ENCODE data around the gene PLXDC2.

Gene PLXDC2

GRCh38 chr10:19919671-19920070, 103.4 kb downstream of the PLXDC2 start:
- no peak for DNase-seq
- TF ChIP-seq GATA1 (IDR thresholded peaks at IDR 0.05; ENCODE audit: low read depth, low read length), result no peak
- no peak for TF ChIP-seq POLR2A (IDR thresholded peaks at IDR 0.05; ENCODE audit: low read length)

- TF ChIP-seq GATA1 (IDR thresholded peaks at IDR 0.05; ENCODE audit: low read depth, low read length) (no peak), POLR2A (IDR thresholded peaks at IDR 0.05; ENCODE audit: low read length) (no peak)
- DNase-seq, result no peak
These were observed 104.0 kb downstream of the PLXDC2 start for GRCh38 chr10:19920075-19920726.

- DNase-seq, result no peak
- TF ChIP-seq POLR2A (IDR thresholded peaks at IDR 0.05; ENCODE audit: low read length) (no peak), GATA1 (IDR thresholded peaks at IDR 0.05; ENCODE audit: low read depth, low read length) (no peak)
These were observed 105.3 kb downstream of the PLXDC2 start for GRCh38 chr10:19921300-19922140.

DNA sequence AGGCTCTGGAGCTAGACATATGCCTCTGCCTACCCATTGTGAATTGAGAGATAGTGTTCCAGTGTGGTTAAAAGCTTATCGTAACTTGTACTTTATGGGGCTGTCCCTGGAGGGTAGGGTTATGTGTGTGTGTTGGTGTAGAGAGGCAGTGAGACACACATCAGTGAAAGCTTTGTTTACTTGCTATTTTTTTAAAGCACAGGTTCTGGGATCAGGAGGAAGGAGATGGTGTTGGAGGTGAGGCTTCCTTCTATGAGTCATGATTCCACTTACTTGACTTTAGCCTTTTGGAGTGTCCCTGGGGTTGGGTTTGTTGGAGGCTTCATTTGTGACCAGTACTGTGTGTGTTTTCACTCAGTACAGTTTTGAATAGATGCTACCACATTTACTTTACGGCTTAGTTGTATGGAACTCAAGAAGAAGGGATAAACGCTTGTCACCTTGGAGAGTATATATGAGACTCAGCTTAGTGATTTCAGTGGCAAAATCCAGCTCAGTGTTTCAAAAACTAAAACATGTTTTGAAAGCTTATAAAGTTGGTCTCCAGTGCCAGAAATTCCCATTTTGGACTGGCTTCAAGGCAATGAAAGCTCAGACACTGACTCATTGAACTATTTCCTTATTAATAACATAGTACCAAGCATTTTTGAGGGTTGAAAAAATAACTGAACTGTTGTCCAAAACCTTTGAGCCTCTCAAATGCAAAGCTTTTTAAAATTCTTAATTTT, 106.2 kb downstream of the PLXDC2 start:
- no peak for TF ChIP-seq GATA1 (IDR thresholded peaks at IDR 0.05; ENCODE audit: low read depth, low read length)
- no peak for TF ChIP-seq POLR2A (IDR thresholded peaks at IDR 0.05; ENCODE audit: low read length)
- no peak for DNase-seq

DNA sequence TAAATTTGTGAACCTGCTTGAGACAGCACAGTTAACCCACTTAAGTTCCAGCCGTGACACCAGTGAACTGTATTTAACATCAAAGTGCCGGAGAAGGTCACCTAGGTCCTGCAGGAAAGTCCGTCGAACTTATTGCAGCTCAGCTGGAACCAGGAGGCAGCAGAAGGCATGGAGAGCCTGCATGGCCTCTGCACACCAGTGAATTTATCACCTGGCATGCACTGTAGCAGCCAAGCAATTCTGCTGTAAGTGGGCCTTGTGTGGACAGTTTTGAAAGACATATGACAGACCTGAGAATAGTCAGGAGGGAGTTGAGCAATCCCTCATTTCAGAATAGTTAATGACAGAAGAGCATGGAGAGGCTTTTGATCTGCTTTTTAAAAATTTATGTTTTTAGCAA, 108.8 kb downstream of the PLXDC2 start:
- no peak for TF ChIP-seq GATA1 (IDR thresholded peaks at IDR 0.05; ENCODE audit: low read depth, low read length)
- TF ChIP-seq POLR2A (IDR thresholded peaks at IDR 0.05; ENCODE audit: low read length), result no peak
- DNase-seq, result no peak

DNA sequence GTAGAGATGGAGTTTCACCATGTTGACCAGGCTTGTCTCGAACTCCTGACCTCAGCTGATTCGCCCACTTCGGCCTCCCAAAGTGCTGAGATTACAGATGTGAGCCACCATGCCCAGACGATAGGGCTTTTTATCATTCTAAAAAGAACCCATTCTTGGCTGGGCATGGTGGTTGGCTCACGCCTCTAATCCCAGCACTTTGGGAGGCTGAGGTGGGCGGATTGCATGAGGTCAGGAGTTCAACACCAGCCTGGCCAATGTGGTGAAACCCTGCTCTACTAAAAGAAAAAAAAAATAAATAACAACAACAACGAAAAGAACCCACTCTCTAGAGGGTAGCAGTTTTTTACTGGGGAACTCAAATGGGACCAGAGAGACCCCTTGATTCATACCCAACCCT, 112.7 kb downstream of the PLXDC2 start:
- TF ChIP-seq GATA1 (IDR thresholded peaks at IDR 0.05; ENCODE audit: low read depth, low read length), result no peak
- no peak for TF ChIP-seq POLR2A (IDR thresholded peaks at IDR 0.05; ENCODE audit: low read length)
- DNase-seq, result no peak

- no peak for DNase-seq
- TF ChIP-seq POLR2A (IDR thresholded peaks at IDR 0.05; ENCODE audit: low read length), result no peak
- TF ChIP-seq GATA1 (IDR thresholded peaks at IDR 0.05; ENCODE audit: low read depth, low read length), result no peak
These were observed 113.4 kb downstream of the PLXDC2 start for GRCh38 chr10:19929506-19930140.

GRCh38 chr10:19930936-19931893, 115.0 kb downstream of the PLXDC2 start:
- TF ChIP-seq GATA1 (IDR thresholded peaks at IDR 0.05; ENCODE audit: low read depth, low read length) (no peak), POLR2A (IDR thresholded peaks at IDR 0.05; ENCODE audit: low read length) (no peak)
- no peak for DNase-seq

DNA sequence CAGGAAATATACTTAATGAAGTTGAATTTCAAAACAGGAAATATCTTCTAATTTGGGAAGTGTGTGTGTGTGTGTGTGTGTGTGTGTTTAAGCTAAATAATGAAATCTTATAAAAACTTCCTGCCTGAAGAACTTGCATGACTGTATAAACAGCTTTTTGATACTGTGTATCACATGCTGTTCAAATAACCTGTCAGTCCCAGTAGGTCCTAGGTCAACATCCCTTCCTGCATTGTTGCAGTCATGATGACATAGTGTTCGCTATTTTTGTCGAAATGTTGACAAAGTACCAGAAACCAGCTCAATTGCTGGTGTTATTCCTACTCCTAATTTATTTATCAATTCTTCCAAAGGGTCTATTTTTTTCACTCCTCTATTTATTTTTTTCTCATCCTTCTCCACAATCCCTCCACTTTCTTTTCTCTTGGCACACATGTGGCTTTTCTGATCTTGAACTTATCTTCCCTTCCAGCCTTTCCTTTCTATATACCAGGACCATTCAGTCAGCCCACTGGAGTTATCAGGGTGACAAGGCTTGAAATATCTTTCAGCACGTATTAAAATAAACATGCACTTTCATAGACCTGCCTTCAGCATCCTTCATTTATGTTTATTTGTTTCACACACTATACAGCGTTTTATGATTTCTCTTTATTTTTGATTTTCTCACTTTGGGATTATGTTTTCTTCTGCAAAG, 115.8 kb downstream of the PLXDC2 start:
- no peak for TF ChIP-seq GATA1 (IDR thresholded peaks at IDR 0.05; ENCODE audit: low read depth, low read length)
- TF ChIP-seq POLR2A (IDR thresholded peaks at IDR 0.05; ENCODE audit: low read length), result no peak
- DNase-seq, result no peak

DNA sequence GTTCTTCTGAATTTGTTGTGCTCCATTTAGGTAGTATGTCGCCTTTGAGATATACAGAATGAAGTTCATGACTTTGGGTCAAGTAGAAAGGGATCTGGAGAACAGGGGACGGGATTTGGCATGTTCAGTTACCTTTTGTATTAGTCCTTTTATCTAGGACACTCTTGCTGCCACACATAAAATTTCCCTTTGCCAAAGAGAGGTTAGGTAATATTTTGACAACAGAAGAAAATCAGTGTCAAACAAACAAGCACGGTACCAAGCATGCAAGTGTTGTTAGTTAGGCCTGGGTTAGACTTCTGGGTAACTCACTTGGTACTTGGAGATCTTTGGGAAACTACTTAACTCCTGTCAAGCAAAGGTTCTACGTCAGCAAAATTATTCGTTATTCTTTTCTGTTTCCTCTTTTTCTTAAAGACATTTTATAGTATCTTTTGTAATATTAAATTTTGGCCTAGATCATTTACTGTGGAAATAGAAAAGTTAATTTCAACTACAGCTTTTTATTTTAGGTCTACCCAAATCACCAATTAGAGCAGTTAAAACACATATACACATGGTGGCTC, 116.7 kb downstream of the PLXDC2 start:
- TF ChIP-seq POLR2A (IDR thresholded peaks at IDR 0.05; ENCODE audit: low read length) (no peak), GATA1 (IDR thresholded peaks at IDR 0.05; ENCODE audit: low read depth, low read length) (no peak)
- no peak for DNase-seq

- no peak for DNase-seq
- TF ChIP-seq GATA1 (IDR thresholded peaks at IDR 0.05; ENCODE audit: low read depth, low read length), result no peak
- no peak for TF ChIP-seq POLR2A (IDR thresholded peaks at IDR 0.05; ENCODE audit: low read length)
These were observed 117.5 kb downstream of the PLXDC2 start for GRCh38 chr10:19933772-19934171.

GRCh38 chr10:19935176-19935575, 118.9 kb downstream of the PLXDC2 start:
- no peak for DNase-seq
- no peak for TF ChIP-seq POLR2A (IDR thresholded peaks at IDR 0.05; ENCODE audit: low read length)
- TF ChIP-seq GATA1 (IDR thresholded peaks at IDR 0.05; ENCODE audit: low read depth, low read length), result no peak

All from erythroblast (primary cell).